Lung (tissue), 12 donors: Measurements from ENCODE around the gene DNAH1. TPM values are rescaled to one million over a fixed set of nuclear protein-coding genes. Genes with fewer than 3 reads are reported as not detected.

ENCODE experiments used
- ATAC-seq: fragments of 200-7000 bp; cut with Tn5 transposase; one replicate; pipeline ENCODE4 v1.9.1; 2020; ENCODE audit warnings: moderate number of reproducible peaks; ENCODE audit not compliant: insufficient read depth, low FRiP score
- DNase-seq, 3 donors: peaks; one replicate each; pipeline ENCODE4 v3.0.0-alpha.2; 2013 to 2017
- H3K27ac ChIP-seq, 2 donors: one replicate each; pipeline ENCODE4 v1.5.1; 2013; ENCODE audit warnings: mild to moderate bottlenecking in 2 of 2, moderate library complexity in 2 of 2, control low read depth in 1 of 2, inconsistent platforms in 1 of 2, low read depth in 1 of 2, low read length in 1 of 2
- H3K27me3 ChIP-seq, 3 donors: one replicate each; pipeline ENCODE4 v1.5.1; 2013; ENCODE audit warnings: low read length in 2 of 3; ENCODE audit not compliant: control insufficient read depth in 3 of 3, insufficient read depth in 3 of 3
- H3K36me3 ChIP-seq, 4 donors: one replicate each; pipeline ENCODE4 v1.5.1; 2013; ENCODE audit warnings: low read length in 4 of 4, mild to moderate bottlenecking in 1 of 4, moderate library complexity in 1 of 4; ENCODE audit not compliant: control insufficient read depth in 4 of 4, insufficient read depth in 4 of 4
- H3K4me1 ChIP-seq, 5 donors: one replicate each; pipeline ENCODE4 v1.5.1; 2013; ENCODE audit warnings: low read length in 5 of 5, mild to moderate bottlenecking in 2 of 5, moderate library complexity in 1 of 5; ENCODE audit not compliant: control insufficient read depth in 5 of 5, insufficient read depth in 5 of 5
- H3K4me3 ChIP-seq: one replicate; pipeline ENCODE4 v1.5.1; 2013; ENCODE audit warnings: mild to moderate bottlenecking, control low read depth, moderate library complexity
- H3K9ac ChIP-seq, 2 donors: one replicate each; pipeline ENCODE4 v1.5.1; 2013; ENCODE audit warnings: low read length in 2 of 2, control low read depth in 1 of 2; ENCODE audit not compliant: insufficient read depth in 1 of 2
- H3K9me3 ChIP-seq, 4 donors: one replicate each; pipeline ENCODE4 v1.5.1; 2013; ENCODE audit warnings: low read length in 3 of 4, mild to moderate bottlenecking in 1 of 4, moderate library complexity in 1 of 4; ENCODE audit not compliant: control insufficient read depth in 4 of 4, insufficient read depth in 3 of 4
- WGBS, 2 donors: extraction: QIAGEN DNeasy Blood & Tissue Kit; methylation state at CpG; one replicate each; pipeline ENCODE4 v1.1.7; 2013; 5-methylcytosine and 5-hydroxymethylcytosine counted together
- polyA plus RNA-seq, 2 donors: library from polyadenylated mRNA; stranded (reverse); fragments of 200-250 nt; gene quantifications; one replicate each; pipeline ENCODE4 v1.2.1, GENCODE V29; 2013
- total RNA-seq, 2 donors: library from RNA; depleted of rRNA in 1 of 2; stranded (reverse); fragments of >200 nt in 1 of 2; gene quantifications; one replicate each; pipeline ENCODE4 v1.2.1, GENCODE V29; 2014 to 2021
- TF ChIP-seq, protein P1 (sequence below): IDR thresholded peaks from 2 replicates; pipeline ENCODE4 v1.5.1; 2012; ENCODE audit warnings: mild to moderate bottlenecking; ENCODE audit errors: control extremely low read depth, extremely low read depth
- donor health status: control.
- donor health status: control.
- donor health status: Bipolar disorder and iron deficiency.
- donor health status: healthy.
- donor health status: DM: yes; HTN: yes; CAD: no.

DNAH1 gene
- total and polyA plus RNA-seq, 4 donors: 6.1 to 21.5 (median 11.4) TPM

DNA sequence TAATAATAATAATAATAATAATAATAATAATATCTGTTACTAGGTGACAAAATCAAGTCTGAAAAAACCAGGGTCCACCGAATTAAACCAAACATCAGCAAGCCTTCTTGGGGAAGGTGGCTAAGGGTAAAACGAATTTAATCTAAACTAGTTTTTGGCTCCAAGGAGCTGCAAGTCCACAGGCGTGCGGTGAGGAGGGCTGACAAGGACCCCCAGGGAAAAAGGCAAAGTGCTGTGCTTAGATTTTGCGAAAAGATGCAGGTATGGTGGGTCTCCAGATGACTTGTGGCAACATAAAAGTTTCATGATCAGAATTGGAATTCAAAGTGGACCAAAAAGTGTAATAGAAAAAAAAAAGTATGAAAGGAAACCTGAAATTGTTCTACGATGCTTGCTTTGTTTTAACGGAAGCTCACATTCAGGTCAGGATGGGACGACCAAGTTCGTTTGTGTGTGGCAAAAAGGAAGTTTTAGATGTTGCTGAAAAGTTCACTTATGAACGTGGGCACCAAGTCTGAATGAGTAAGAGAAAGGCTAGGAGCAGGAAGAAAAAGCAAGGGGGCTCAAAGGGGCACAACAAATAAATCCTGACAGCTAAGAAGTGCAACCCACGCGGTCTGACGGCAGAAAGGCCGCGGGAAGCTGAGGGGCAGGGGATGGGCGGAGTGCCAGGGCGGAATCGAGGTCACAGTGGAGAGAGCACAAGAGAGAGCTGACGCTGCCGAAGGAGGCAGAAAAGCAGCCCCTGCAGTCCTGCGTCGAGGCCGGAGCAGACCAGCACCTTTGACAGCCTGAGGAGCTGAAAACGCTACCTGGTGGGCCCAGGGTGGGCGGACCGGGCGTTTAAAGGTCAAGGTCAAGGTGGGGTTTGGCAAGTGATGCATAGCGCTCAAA lies 38.8 kb upstream of the DNAH1 start:
- WGBS, 2 donors: 1% methylated on average over 28 of the region's 28 CpGs
- peak; percentile 38 for ATAC-seq

DNA sequence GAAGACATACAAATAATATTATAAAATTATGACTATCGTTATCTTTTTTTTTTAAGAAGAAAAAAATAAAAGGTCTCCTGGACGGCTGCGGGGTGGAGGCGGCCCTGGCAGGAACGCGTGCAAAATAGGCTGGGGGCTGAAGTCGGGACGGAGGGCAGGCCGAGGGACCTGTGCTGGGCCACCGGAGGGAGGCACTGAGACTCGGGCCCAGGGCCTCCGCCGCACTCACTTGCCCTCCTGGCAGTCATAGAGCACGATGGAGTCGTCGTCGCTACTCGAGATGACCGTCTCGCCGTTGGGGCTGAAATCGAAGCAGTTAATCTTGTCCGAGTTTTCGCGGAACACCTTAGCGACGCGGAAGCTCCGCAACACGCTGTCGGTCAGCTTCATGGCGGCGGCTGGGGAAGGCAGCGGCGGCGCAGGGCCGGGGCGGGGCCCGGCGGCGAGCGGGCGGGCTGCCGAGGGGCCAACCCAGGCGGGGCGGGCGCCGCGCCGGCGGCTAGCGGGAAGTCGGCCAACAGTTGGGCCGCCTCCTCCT lies 38.1 kb upstream of the DNAH1 start:
- H3K4me1 ChIP-seq: peaks cover 7 to 26% (median 17%) of the 10 kb centered on the region in 5 donors
- peak overlapping the region; percentile 98 to 99 for H3K27ac ChIP-seq
- no peaks in the 10 kb centered on the region for H3K9me3 ChIP-seq
- DNase-seq (peak in 2 of 3 donors; percentile 63 to 72), ATAC-seq (peak; percentile 77)
- TF ChIP-seq, protein P1, sequence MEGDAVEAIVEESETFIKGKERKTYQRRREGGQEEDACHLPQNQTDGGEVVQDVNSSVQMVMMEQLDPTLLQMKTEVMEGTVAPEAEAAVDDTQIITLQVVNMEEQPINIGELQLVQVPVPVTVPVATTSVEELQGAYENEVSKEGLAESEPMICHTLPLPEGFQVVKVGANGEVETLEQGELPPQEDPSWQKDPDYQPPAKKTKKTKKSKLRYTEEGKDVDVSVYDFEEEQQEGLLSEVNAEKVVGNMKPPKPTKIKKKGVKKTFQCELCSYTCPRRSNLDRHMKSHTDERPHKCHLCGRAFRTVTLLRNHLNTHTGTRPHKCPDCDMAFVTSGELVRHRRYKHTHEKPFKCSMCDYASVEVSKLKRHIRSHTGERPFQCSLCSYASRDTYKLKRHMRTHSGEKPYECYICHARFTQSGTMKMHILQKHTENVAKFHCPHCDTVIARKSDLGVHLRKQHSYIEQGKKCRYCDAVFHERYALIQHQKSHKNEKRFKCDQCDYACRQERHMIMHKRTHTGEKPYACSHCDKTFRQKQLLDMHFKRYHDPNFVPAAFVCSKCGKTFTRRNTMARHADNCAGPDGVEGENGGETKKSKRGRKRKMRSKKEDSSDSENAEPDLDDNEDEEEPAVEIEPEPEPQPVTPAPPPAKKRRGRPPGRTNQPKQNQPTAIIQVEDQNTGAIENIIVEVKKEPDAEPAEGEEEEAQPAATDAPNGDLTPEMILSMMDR: no peak
- H3K36me3 ChIP-seq: peaks cover 0 to 7% (median 2%) of the 10 kb centered on the region in 4 donors
- peak overlapping the region; percentile 93 for H3K4me3 ChIP-seq
- WGBS, 2 donors: 0% methylated on average over 33 to 54 of the region's 54 CpGs
- H3K27me3 ChIP-seq: no peaks in the 10 kb centered on the region
- peak overlapping the region; percentile 84 to 96 for H3K9ac ChIP-seq

More for the DNA sequence above, 38.8 kb upstream of the DNAH1 start:
- DNase-seq: peak; percentile 81 to 86 (median 84)
- Histone ChIP-seq H3K9ac (peak overlapping the region; percentile 72 to 96), H3K4me3 (peak overlapping the region; percentile 93), H3K27ac (peak overlapping the region; percentile 98 to 99), H3K4me1 (peaks cover 7 to 30% (median 17%) of the 10 kb centered on the region in 5 donors), H3K27me3 (no peaks in the 10 kb centered on the region), H3K36me3 (peaks cover 2 to 7% (median 3%) of the 10 kb centered on the region in 4 donors), H3K9me3 (no peaks in the 10 kb centered on the region)
- TF ChIP-seq, protein P1: no peak

DNA sequence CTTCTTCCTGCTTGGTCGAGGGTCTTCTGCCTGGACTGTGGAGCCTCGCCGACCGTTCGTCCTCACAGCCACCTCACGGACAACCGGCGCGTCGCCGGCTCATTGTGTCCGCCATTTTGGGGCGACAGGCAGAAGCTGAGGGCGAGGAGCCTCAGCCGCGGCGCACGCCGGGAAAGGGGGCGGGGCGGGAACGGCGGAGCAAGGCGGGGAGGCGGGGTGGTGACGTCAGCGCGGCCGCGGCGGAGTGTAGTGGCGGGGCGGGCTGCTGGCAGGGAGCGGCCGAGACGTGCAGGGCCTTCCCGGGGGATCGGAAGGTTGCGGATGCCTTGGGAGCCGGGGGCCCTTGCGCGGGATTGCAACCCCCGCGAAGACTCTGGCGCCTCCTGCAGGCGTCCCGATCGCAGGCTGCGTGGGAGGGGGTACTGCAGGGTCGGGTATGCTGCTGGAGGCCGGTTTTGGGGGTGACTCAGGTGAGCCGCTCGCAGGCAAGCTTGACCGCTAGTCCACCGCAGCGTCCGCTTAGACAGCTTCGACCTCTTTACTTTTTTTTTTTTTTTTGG lies 37.5 kb upstream of the DNAH1 start, which contains the start of gene WDR82:
Gene WDR82 (minus strand): TSS at position 140 of the 560 bp plus-strand sequence. CDS start 288 bp downstream, outside the sequence.
- 0% methylated on average over 55 to 58 of the region's 58 CpGs for WGBS, 2 donors
- DNase-seq (peak; percentile 96 to 98 (median 98)), ATAC-seq (peak; percentile 91)
- no peaks in the 10 kb centered on the region for H3K27me3 ChIP-seq
- TF ChIP-seq, protein P1: no peak
- H3K4me1 ChIP-seq: peaks cover 7 to 26% (median 15%) of the 10 kb centered on the region in 5 donors
- H3K36me3 ChIP-seq: peaks cover 0 to 10% (median 2%) of the 10 kb centered on the region in 4 donors
- H3K9me3 ChIP-seq: no peaks in the 10 kb centered on the region
- H3K27ac ChIP-seq: peak within 1 kb of the TSS; percentile 98 to 99
- peak within 1 kb of the TSS; percentile 93 to 96 for H3K9ac ChIP-seq
- peak within 1 kb of the TSS; percentile 93 for H3K4me3 ChIP-seq
